ENCODE measurements around the gene UIMC1. TPM values are rescaled to one million over a fixed set of nuclear protein-coding genes. Genes with fewer than 3 reads are reported as not detected.

The UIMC1 gene
- total and polyA plus RNA-seq, 2 experiments from 2014 or later, result 25.3 to 30.8 TPM

DNA sequence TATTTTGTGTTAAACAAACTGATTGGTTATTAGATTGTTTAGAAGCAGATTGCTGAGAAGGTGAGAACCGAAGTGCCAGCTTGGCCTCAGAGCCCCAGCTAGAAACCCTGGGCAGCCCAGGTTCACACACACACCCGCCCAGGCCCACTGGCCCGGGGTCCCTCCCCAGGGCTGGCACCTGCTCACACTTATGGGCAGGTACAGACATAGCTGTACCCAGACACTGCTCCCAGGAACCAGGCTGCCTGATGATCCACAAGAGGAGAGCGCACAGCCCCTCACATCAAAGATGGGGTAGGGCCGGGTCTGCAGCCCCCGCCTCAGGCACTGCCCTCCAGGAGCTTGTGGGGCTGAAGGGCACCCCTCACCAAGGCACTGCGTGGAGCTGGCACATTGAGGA lies 140.6 kb downstream of the UIMC1 start:
- Histone ChIP-seq H3K27ac (no peak overlapping the region), H3K4me3 (no peak overlapping the region), H3K36me3 (no peaks in the 10 kb centered on the region), H3K9me3 (ENCODE audit: low read depth) (no peaks in the 10 kb centered on the region), H3K27me3 (peaks cover 4% of the 10 kb centered on the region), H3K4me1 (ENCODE audit: low read depth) (peaks cover 17% of the 10 kb centered on the region)
- TF ChIP-seq, protein P1, sequence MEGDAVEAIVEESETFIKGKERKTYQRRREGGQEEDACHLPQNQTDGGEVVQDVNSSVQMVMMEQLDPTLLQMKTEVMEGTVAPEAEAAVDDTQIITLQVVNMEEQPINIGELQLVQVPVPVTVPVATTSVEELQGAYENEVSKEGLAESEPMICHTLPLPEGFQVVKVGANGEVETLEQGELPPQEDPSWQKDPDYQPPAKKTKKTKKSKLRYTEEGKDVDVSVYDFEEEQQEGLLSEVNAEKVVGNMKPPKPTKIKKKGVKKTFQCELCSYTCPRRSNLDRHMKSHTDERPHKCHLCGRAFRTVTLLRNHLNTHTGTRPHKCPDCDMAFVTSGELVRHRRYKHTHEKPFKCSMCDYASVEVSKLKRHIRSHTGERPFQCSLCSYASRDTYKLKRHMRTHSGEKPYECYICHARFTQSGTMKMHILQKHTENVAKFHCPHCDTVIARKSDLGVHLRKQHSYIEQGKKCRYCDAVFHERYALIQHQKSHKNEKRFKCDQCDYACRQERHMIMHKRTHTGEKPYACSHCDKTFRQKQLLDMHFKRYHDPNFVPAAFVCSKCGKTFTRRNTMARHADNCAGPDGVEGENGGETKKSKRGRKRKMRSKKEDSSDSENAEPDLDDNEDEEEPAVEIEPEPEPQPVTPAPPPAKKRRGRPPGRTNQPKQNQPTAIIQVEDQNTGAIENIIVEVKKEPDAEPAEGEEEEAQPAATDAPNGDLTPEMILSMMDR (IDR thresholded peaks at IDR 0.05; ENCODE audit: low read depth, low read length), result no peak
- DNase-seq (ENCODE audit: low read depth in 1 of 2, low spot score in 1 of 2), result no peak

DNA sequence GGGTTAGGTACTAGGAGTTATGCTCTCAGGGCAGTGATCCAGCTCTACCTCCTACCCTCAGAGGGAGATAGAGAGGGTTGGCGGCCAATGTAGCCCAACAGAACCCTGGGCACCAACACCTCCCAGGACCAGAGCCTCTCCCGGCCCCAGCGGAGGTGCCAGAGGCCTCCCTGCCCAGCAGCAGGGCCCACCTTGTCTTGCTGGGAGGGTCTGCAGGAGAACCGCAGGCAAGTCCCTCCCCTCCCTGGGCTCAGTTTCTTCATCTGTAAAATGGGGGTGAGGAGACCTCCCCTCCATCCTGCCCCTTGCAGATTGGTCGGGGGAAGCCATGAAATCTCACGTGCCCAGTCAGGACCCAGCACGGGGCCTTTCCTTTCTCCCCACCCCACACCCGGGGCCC lies 141.8 kb downstream of the UIMC1 start:
- TF ChIP-seq, protein P1 (IDR thresholded peaks at IDR 0.05; ENCODE audit: low read depth, low read length), result no peak
- Histone ChIP-seq H3K27ac (no peak overlapping the region), H3K27me3 (peaks cover 4% of the 10 kb centered on the region), H3K9me3 (ENCODE audit: low read depth) (no peaks in the 10 kb centered on the region), H3K4me3 (no peak overlapping the region), H3K36me3 (no peaks in the 10 kb centered on the region), H3K4me1 (ENCODE audit: low read depth) (peaks cover 17% of the 10 kb centered on the region)
- no peak for DNase-seq (ENCODE audit: low read depth in 1 of 2, low spot score in 1 of 2)

DNA sequence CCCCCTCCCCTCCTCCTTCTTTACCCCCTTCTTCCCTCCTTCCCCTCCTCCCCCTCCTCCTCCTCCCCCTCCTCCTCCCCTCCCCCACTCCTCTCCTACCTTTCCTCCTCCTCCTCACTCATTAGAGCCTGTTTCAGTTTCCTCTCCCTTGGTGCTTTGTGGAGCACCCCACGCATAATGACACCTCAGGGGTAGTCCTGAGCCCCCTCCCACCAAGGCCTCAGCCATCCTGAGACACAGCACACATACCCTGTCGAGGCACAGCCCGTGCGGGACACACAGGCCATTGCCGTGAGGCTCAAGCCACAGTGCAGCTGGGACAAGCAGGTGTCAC lies 142.8 kb downstream of the UIMC1 start:
- no peaks in the 10 kb centered on the region for H3K36me3 ChIP-seq
- no peak overlapping the region for H3K4me3 ChIP-seq
- no peak overlapping the region for H3K27ac ChIP-seq
- TF ChIP-seq, protein P1 (IDR thresholded peaks at IDR 0.05; ENCODE audit: low read depth, low read length), result no peak
- H3K4me1 ChIP-seq (ENCODE audit: low read depth), result peaks cover 17% of the 10 kb centered on the region
- H3K9me3 ChIP-seq (ENCODE audit: low read depth), result no peaks in the 10 kb centered on the region
- no peak for DNase-seq (ENCODE audit: low read depth in 1 of 2, low spot score in 1 of 2)
- peaks cover 4% of the 10 kb centered on the region for H3K27me3 ChIP-seq

DNA sequence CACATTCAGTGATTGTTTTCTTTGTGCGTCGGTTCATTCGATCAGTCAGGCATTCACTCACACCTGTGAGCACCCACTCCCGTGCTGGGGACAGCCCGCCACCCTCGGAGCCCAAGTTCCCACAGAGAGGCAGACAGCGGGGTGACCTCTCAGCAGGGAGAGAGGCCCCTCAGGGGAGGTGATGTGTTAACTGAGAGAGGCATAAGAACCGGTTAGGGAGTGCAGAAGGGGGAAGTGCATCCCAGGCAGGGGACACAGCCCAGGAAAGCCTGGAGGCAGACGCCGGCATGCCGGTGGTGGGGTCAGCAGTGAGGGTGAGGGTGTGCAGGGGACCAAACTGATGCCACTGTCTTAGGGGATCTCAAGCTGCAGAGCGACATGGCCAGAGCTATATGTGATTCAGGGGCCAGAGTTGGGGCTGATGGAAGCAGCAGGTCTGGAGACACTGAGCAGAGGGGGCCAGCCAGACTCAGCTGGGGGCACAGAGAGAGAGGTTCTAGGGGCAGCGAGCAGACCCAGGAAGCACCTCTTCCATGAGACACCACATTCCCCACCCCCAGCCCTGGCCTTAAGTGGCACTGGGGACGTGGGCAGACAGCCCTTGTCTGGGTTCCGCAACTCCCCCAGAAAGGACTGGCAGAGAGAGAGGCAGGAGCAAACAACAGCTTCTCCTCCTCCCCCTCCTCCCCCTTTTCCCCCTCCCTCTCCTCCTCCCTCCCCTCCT lies 143.4 kb downstream of the UIMC1 start:
- H3K4me1 ChIP-seq (ENCODE audit: low read depth), result peaks cover 17% of the 10 kb centered on the region
- no peak overlapping the region for H3K27ac ChIP-seq
- no peaks in the 10 kb centered on the region for H3K9me3 ChIP-seq (ENCODE audit: low read depth)
- peaks cover 4% of the 10 kb centered on the region for H3K27me3 ChIP-seq
- no peaks in the 10 kb centered on the region for H3K36me3 ChIP-seq
- H3K4me3 ChIP-seq, result no peak overlapping the region
- peak in 1 of 2 donors; percentile 12 for DNase-seq (ENCODE audit: low read depth in 1 of 2, low spot score in 1 of 2)
- TF ChIP-seq, protein P1 (IDR thresholded peaks at IDR 0.05; ENCODE audit: low read depth, low read length), result no peak

DNA sequence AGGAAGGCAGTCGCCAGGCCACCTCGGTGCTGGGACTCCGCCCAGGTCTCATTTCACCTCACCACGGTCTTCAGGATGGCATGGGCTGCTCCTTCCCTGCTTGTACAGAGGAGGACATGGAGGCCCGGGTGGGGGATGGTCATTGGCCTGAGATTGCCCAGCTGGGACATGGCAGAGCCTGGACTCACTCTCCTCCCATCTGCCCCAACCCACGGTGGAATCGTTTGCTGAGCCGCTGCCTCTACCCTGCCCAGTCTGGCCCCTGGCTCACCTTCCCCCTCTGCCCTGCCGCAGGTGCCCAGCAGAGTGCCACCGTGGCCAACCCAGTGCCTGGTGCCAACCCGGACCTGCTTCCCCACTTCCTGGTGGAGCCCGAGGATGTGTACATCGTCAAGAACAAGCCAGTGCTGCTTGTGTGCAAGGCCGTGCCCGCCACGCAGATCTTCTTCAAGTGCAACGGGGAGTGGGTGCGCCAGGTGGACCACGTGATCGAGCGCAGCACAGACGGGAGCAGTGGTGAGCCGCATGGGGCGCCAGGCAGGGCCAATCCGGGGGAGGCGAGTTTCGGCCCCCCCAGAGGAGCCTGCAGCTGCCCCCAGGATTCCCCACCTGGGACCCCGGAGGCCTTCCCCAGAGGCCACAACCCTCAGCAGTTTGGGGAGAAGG lies 144.1 kb downstream of the UIMC1 start:
- DNase-seq (ENCODE audit: low read depth in 1 of 2, low spot score in 1 of 2), result no peak
- TF ChIP-seq, protein P1 (IDR thresholded peaks at IDR 0.05; ENCODE audit: low read depth, low read length), result no peak

More for the DNA sequence above, 144.1 kb downstream of the UIMC1 start:
- Histone ChIP-seq H3K27ac (no peak overlapping the region), H3K4me1 (ENCODE audit: low read depth) (peaks cover 16% of the 10 kb centered on the region), H3K36me3 (no peaks in the 10 kb centered on the region), H3K27me3 (peaks cover 4% of the 10 kb centered on the region), H3K4me3 (no peak overlapping the region), H3K9me3 (ENCODE audit: low read depth) (no peaks in the 10 kb centered on the region)

All from cardiac muscle cell (in vitro differentiated cells and primary cell).